ENCODE measurements around the gene NGEF.

NGEF gene

GRCh38 chr2:232993231-232993821 lies 19.7 kb downstream of the NGEF start:
- DNase-seq: no peak

GRCh38 chr2:232986155-232986554 lies 26.9 kb downstream of the NGEF start:
- no peak for DNase-seq

GRCh38 chr2:232984451-232985207 lies 28.4 kb downstream of the NGEF start:
- no peak for DNase-seq

- DNase-seq: no peak
Measured at GRCh38 chr2:232983669-232984140, 29.4 kb downstream of the NGEF start.

- no peak for DNase-seq
Measured at GRCh38 chr2:232982926-232983668, 30.0 kb downstream of the NGEF start.

GRCh38 chr2:232981767-232982360 lies 31.2 kb downstream of the NGEF start:
- no peak for DNase-seq

GRCh38 chr2:232981356-232981755 lies 31.7 kb downstream of the NGEF start:
- no peak for DNase-seq

GRCh38 chr2:232980683-232981082 lies 32.4 kb downstream of the NGEF start:
- DNase-seq: no peak

- DNase-seq: no peak
Measured at GRCh38 chr2:232979871-232980461, 33.1 kb downstream of the NGEF start.

GRCh38 chr2:232977438-232977971 lies 35.6 kb downstream of the NGEF start:
- no peak for DNase-seq

GRCh38 chr2:232976666-232977437 lies 36.2 kb downstream of the NGEF start:
- no peak for DNase-seq

- DNase-seq: no peak
Measured at GRCh38 chr2:232976176-232976575, 36.9 kb downstream of the NGEF start.

- DNase-seq: no peak
Measured at GRCh38 chr2:232974396-232974795, 38.7 kb downstream of the NGEF start.

- no peak for DNase-seq
Measured at GRCh38 chr2:232973796-232974195, 39.3 kb downstream of the NGEF start.

GRCh38 chr2:232973011-232973735 lies 39.9 kb downstream of the NGEF start:
- DNase-seq: no peak

- no peak for DNase-seq
Measured at GRCh38 chr2:232971744-232972143, 41.3 kb downstream of the NGEF start.

- no peak for DNase-seq
Measured at GRCh38 chr2:232970051-232970450, 43.0 kb downstream of the NGEF start.

GRCh38 chr2:232967474-232967873 lies 45.6 kb downstream of the NGEF start:
- DNase-seq: no peak

GRCh38 chr2:232966122-232966521 lies 46.9 kb downstream of the NGEF start:
- DNase-seq: no peak

GRCh38 chr2:232963913-232964312 lies 49.1 kb downstream of the NGEF start:
- DNase-seq: no peak

GRCh38 chr2:232960862-232961261 lies 52.2 kb downstream of the NGEF start:
- DNase-seq: no peak
